ENCODE measurements around the gene SFRP4. TPM values are rescaled to one million over a fixed set of nuclear protein-coding genes. Genes with fewer than 3 reads are reported as not detected.

The SFRP4 gene
- total RNA-seq, 1 donor from 2014 or later: 0.39 TPM

DNA sequence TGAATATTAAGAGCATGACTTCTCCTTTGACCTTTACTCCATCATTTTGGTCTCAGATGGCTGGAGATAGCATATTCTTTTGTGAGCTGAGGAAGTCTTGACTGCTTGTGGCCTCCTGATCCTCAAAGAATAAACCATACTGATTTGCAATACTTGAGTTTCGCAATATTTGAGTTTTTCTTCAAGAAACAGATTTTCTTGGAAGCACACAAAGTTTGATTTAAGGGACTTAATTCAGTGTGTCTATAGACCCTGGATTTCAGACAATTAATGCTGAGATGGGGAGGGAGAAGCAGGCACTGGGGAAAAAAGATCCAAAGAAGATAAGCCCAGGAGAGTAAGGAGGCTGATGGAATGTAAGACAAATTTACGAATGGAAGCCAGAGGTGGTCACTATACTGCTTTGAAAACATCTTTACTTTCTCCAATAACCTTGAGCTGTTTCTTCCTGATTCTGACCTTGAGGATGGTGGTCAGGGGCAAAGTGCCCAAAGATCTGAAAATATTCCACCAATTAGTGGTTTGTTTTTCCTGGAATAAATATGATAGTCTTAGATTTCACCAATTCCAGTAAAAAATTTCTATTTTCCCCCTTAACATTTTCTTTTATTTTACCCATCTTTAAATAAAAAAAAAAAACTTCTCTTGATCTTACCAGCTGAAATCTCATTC is 11.3 kb upstream of the SFRP4 start:
- Mint-ChIP-seq H3K36me3 (ENCODE audit: low read depth, unreplicated experiment) (peaks cover 2% of the 10 kb centered on the region), H3K27ac (ENCODE audit: unreplicated experiment) (no peak overlapping the region), H3K9me3 (ENCODE audit: unreplicated experiment) (peaks cover 6% of the 10 kb centered on the region), H3K4me1 (ENCODE audit: low read depth, unreplicated experiment) (peaks cover 3% of the 10 kb centered on the region), H3K27me3 (ENCODE audit: low read depth, unreplicated experiment) (no peaks in the 10 kb centered on the region), H3K4me3 (ENCODE audit: unreplicated experiment) (no peak overlapping the region)
- Histone ChIP-seq H3K9ac (ENCODE audit: low read length) (no peak overlapping the region), H3K4me2 (ENCODE audit: low read length) (no peak overlapping the region), H3K79me2 (ENCODE audit: insufficient read depth, low read length) (peaks cover 27% of the 10 kb centered on the region), H3K27ac (ENCODE audit: low read depth, low read length) (no peak overlapping the region), H3K4me3 (ENCODE audit: insufficient read depth, low read depth, low read length) (no peak overlapping the region), H3K36me3 (ENCODE audit: insufficient read depth, low read length) (no peaks in the 10 kb centered on the region), H3K9me3 (ENCODE audit: insufficient read depth, low read depth, low read length) (no peaks in the 10 kb centered on the region), H4K20me1 (ENCODE audit: insufficient read depth, low read length) (peaks cover 10% of the 10 kb centered on the region), H2AFZ (ENCODE audit: low read depth, low read length) (no peak overlapping the region), H3K27me3 (ENCODE audit: insufficient read depth, low read length) (no peaks in the 10 kb centered on the region), H3K4me1 (ENCODE audit: insufficient read depth, low read length) (peaks cover 14% of the 10 kb centered on the region)
- DNase-seq (ENCODE audit: low read depth) (peak; percentile 41), FAIRE-seq (peak; percentile 13)
- TF ChIP-seq, protein P1, sequence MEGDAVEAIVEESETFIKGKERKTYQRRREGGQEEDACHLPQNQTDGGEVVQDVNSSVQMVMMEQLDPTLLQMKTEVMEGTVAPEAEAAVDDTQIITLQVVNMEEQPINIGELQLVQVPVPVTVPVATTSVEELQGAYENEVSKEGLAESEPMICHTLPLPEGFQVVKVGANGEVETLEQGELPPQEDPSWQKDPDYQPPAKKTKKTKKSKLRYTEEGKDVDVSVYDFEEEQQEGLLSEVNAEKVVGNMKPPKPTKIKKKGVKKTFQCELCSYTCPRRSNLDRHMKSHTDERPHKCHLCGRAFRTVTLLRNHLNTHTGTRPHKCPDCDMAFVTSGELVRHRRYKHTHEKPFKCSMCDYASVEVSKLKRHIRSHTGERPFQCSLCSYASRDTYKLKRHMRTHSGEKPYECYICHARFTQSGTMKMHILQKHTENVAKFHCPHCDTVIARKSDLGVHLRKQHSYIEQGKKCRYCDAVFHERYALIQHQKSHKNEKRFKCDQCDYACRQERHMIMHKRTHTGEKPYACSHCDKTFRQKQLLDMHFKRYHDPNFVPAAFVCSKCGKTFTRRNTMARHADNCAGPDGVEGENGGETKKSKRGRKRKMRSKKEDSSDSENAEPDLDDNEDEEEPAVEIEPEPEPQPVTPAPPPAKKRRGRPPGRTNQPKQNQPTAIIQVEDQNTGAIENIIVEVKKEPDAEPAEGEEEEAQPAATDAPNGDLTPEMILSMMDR (IDR thresholded peaks at IDR 0.05; ENCODE audit: insufficient read depth, low read depth, low read length): no peak
- TF ChIP-seq EZH2 (IDR thresholded peaks at IDR 0.05; ENCODE audit: insufficient read depth, low read length): no peak

DNA sequence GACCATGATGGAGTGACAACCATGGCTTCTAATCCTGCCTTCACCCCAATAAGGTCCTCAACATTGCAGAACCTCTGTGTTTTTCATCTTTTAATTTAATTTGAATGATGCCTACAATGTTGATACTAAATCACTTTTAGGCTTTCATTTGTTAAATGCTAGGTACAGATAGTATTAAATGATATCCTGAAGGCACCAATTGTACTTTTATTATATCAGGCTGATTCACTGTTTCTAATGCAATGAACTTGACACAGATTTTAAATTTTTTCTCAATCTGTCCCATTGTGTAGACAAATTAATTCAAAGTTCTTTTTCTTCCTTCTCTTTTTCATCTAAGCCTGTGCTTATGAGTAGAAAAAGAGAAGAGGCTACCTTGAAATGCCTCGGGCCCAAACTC is 9.0 kb upstream of the SFRP4 start:
- no peak overlapping the region for H3K27ac Mint-ChIP-seq (ENCODE audit: unreplicated experiment)
- FAIRE-seq: no peak
- Histone ChIP-seq H3K9ac (ENCODE audit: low read length) (no peak overlapping the region), H3K4me3 (ENCODE audit: insufficient read depth, low read depth, low read length) (no peak overlapping the region), H3K27ac (ENCODE audit: low read depth, low read length) (no peak overlapping the region), H3K9me3 (ENCODE audit: insufficient read depth, low read depth, low read length) (no peaks in the 10 kb centered on the region), H3K4me2 (ENCODE audit: low read length) (no peak overlapping the region), H3K36me3 (ENCODE audit: insufficient read depth, low read length) (no peaks in the 10 kb centered on the region), H3K79me2 (ENCODE audit: insufficient read depth, low read length) (peaks cover 38% of the 10 kb centered on the region), H3K27me3 (ENCODE audit: insufficient read depth, low read length) (no peaks in the 10 kb centered on the region), H2AFZ (ENCODE audit: low read depth, low read length) (no peak overlapping the region), H4K20me1 (ENCODE audit: insufficient read depth, low read length) (peaks cover 10% of the 10 kb centered on the region), H3K4me1 (ENCODE audit: insufficient read depth, low read length) (peaks cover 9% of the 10 kb centered on the region)
- H3K4me3 Mint-ChIP-seq (ENCODE audit: unreplicated experiment): no peak overlapping the region
- H3K36me3 Mint-ChIP-seq (ENCODE audit: low read depth, unreplicated experiment): peaks cover 2% of the 10 kb centered on the region
- peaks cover 6% of the 10 kb centered on the region for H3K9me3 Mint-ChIP-seq (ENCODE audit: unreplicated experiment)
- TF ChIP-seq, protein P1 (IDR thresholded peaks at IDR 0.05; ENCODE audit: insufficient read depth, low read depth, low read length): no peak
- TF ChIP-seq EZH2 (IDR thresholded peaks at IDR 0.05; ENCODE audit: insufficient read depth, low read length): no peak
- H3K27me3 Mint-ChIP-seq (ENCODE audit: low read depth, unreplicated experiment): peaks cover 2% of the 10 kb centered on the region
- DNase-seq (ENCODE audit: low read depth): no peak
- H3K4me1 Mint-ChIP-seq (ENCODE audit: low read depth, unreplicated experiment): peaks cover 5% of the 10 kb centered on the region

DNA sequence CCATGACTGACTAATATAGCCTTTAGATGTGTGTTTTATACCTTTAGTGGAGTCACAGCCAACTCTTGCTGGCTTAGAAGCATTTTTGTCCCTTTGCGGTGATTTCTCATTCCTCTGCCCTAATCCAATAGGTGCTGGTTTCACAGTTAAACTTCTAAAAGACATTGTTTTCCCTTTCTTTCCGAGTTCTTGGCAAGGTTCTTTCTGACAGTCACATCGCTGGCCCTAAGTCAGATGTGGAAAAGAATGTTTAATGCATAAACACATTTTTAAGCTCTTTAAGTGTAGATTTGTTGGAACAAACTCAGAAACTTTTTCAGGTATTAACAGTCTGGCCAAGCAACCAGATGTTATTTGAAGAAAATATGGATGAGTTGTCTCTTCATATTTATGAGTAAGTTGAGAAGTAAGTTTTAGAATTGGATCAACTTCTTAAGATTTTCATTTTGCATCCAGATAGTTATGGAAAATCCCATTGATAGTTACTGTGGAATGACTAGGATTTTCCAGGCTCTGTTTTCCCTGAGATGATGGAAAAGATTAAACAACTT is 7.9 kb upstream of the SFRP4 start:
- Histone ChIP-seq H3K4me2 (ENCODE audit: low read length) (no peak overlapping the region), H3K79me2 (ENCODE audit: insufficient read depth, low read length) (peaks cover 38% of the 10 kb centered on the region), H3K27ac (ENCODE audit: low read depth, low read length) (no peak overlapping the region), H3K4me1 (ENCODE audit: insufficient read depth, low read length) (peaks cover 3% of the 10 kb centered on the region), H3K27me3 (ENCODE audit: insufficient read depth, low read length) (peaks cover under 1% of the 10 kb centered on the region), H3K4me3 (ENCODE audit: insufficient read depth, low read depth, low read length) (no peak overlapping the region), H2AFZ (ENCODE audit: low read depth, low read length) (no peak overlapping the region), H3K9me3 (ENCODE audit: insufficient read depth, low read depth, low read length) (no peaks in the 10 kb centered on the region), H4K20me1 (ENCODE audit: insufficient read depth, low read length) (peaks cover 4% of the 10 kb centered on the region), H3K36me3 (ENCODE audit: insufficient read depth, low read length) (no peaks in the 10 kb centered on the region), H3K9ac (ENCODE audit: low read length) (no peak overlapping the region)
- Mint-ChIP-seq H3K4me1 (ENCODE audit: low read depth, unreplicated experiment) (peaks cover 3% of the 10 kb centered on the region), H3K4me3 (ENCODE audit: unreplicated experiment) (no peak overlapping the region), H3K27me3 (ENCODE audit: low read depth, unreplicated experiment) (peaks cover 11% of the 10 kb centered on the region), H3K36me3 (ENCODE audit: low read depth, unreplicated experiment) (peaks cover 2% of the 10 kb centered on the region), H3K9me3 (ENCODE audit: unreplicated experiment) (peaks cover 6% of the 10 kb centered on the region), H3K27ac (ENCODE audit: unreplicated experiment) (no peak overlapping the region)
- FAIRE-seq (no peak), DNase-seq (ENCODE audit: low read depth) (peak; percentile 68)
- TF ChIP-seq, protein P1 (IDR thresholded peaks at IDR 0.05; ENCODE audit: insufficient read depth, low read depth, low read length): no peak
- TF ChIP-seq EZH2 (IDR thresholded peaks at IDR 0.05; ENCODE audit: insufficient read depth, low read length): no peak
